Fibroblast of skin of scalp (primary cell): ENCODE data around the gene DUOXA1.

Experiments
- DNase-seq: peaks from one replicate; pipeline ENCODE4 v3.0.0-alpha.2; 2013

The DUOXA1 gene

GRCh38 chr15:45130291-45131000 lies 767 bp upstream of the DUOXA1 start:
- no peak for DNase-seq

GRCh38 chr15:45128971-45129639 lies 574 bp downstream of the DUOXA1 start:
- DNase-seq, result no peak

- DNase-seq, result peak; percentile 22
Measured at GRCh38 chr15:45126535-45127158, 3.0 kb downstream of the DUOXA1 start.

GRCh38 chr15:45123397-45123796 lies 6.3 kb downstream of the DUOXA1 start:
- DNase-seq, result no peak

GRCh38 chr15:45122719-45123118 lies 7.0 kb downstream of the DUOXA1 start:
- no peak for DNase-seq

- DNase-seq, result peak; percentile 77
Measured at GRCh38 chr15:45121706-45122417, 7.8 kb downstream of the DUOXA1 start.

GRCh38 chr15:45121020-45121419 lies 8.7 kb downstream of the DUOXA1 start:
- DNase-seq, result no peak

GRCh38 chr15:45120081-45120972 lies 9.4 kb downstream of the DUOXA1 start:
- DNase-seq, result no peak

GRCh38 chr15:45118996-45119395 lies 10.7 kb downstream of the DUOXA1 start:
- no peak for DNase-seq

GRCh38 chr15:45118131-45118588 lies 11.5 kb downstream of the DUOXA1 start:
- peak; percentile 87 for DNase-seq

- DNase-seq, result no peak
Measured at GRCh38 chr15:45117308-45118130, 12.2 kb downstream of the DUOXA1 start.

GRCh38 chr15:45116482-45117307 lies 13.0 kb downstream of the DUOXA1 start:
- DNase-seq, result no peak

GRCh38 chr15:45116006-45116481 lies 13.6 kb downstream of the DUOXA1 start:
- DNase-seq, result no peak

- no peak for DNase-seq
Measured at GRCh38 chr15:45115312-45115820, 14.3 kb downstream of the DUOXA1 start.

- DNase-seq, result no peak
Measured at GRCh38 chr15:45114751-45115085, 15.0 kb downstream of the DUOXA1 start.

- no peak for DNase-seq
Measured at GRCh38 chr15:45114076-45114750, 15.5 kb downstream of the DUOXA1 start, which contains the start of the genes DUOX2 and DUOXA2. Gene DUOX2, minus strand, starts transcription at chr15:45114172. Its CDS starts 761 bp downstream, at chr15:45113411. Gene DUOXA2, plus strand, starts transcription at chr15:45114326. Its CDS starts 280 bp downstream, at chr15:45114606.

GRCh38 chr15:45113380-45113990 lies 16.2 kb downstream of the DUOXA1 start:
- no peak for DNase-seq

- no peak for DNase-seq
Measured at GRCh38 chr15:45112591-45113379, 16.9 kb downstream of the DUOXA1 start.
